ENCODE results near the gene TNF. TPM values are rescaled to one million over a fixed set of nuclear protein-coding genes. Genes with fewer than 3 reads are reported as not detected.

Gene TNF
- total RNA-seq, 4 donors from 2014 or later = 1.0 to 6.4 (median 3.3) TPM

DNA sequence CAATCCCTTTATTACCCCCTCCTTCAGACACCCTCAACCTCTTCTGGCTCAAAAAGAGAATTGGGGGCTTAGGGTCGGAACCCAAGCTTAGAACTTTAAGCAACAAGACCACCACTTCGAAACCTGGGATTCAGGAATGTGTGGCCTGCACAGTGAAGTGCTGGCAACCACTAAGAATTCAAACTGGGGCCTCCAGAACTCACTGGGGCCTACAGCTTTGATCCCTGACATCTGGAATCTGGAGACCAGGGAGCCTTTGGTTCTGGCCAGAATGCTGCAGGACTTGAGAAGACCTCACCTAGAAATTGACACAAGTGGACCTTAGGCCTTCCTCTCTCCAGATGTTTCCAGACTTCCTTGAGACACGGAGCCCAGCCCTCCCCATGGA lies 2.2 kb downstream of the TNF start:
- no peak for DNase-seq (ENCODE audit: low spot score in 2 of 2)
- Histone ChIP-seq H3K36me3 (no peaks in the 10 kb centered on the region), H3K4me1 (peaks cover 17% of the 10 kb centered on the region), H3K27me3 (no peaks in the 10 kb centered on the region), H3K4me3 (no peak overlapping the region), H3K27ac (no peak overlapping the region), H3K9me3 (no peaks in the 10 kb centered on the region)
- no peak for TF ChIP-seq POLR2AphosphoS5 (IDR thresholded peaks at IDR 0.05)
- TF ChIP-seq EP300 (IDR thresholded peaks at IDR 0.05) = no peak
- TF ChIP-seq, protein P1, sequence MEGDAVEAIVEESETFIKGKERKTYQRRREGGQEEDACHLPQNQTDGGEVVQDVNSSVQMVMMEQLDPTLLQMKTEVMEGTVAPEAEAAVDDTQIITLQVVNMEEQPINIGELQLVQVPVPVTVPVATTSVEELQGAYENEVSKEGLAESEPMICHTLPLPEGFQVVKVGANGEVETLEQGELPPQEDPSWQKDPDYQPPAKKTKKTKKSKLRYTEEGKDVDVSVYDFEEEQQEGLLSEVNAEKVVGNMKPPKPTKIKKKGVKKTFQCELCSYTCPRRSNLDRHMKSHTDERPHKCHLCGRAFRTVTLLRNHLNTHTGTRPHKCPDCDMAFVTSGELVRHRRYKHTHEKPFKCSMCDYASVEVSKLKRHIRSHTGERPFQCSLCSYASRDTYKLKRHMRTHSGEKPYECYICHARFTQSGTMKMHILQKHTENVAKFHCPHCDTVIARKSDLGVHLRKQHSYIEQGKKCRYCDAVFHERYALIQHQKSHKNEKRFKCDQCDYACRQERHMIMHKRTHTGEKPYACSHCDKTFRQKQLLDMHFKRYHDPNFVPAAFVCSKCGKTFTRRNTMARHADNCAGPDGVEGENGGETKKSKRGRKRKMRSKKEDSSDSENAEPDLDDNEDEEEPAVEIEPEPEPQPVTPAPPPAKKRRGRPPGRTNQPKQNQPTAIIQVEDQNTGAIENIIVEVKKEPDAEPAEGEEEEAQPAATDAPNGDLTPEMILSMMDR (IDR thresholded peaks at IDR 0.05) = no peak
- TF ChIP-seq POLR2A (IDR thresholded peaks at IDR 0.05) = no peak
- 78% methylated on average over 3 of the region's 3 CpGs for WGBS

DNA sequence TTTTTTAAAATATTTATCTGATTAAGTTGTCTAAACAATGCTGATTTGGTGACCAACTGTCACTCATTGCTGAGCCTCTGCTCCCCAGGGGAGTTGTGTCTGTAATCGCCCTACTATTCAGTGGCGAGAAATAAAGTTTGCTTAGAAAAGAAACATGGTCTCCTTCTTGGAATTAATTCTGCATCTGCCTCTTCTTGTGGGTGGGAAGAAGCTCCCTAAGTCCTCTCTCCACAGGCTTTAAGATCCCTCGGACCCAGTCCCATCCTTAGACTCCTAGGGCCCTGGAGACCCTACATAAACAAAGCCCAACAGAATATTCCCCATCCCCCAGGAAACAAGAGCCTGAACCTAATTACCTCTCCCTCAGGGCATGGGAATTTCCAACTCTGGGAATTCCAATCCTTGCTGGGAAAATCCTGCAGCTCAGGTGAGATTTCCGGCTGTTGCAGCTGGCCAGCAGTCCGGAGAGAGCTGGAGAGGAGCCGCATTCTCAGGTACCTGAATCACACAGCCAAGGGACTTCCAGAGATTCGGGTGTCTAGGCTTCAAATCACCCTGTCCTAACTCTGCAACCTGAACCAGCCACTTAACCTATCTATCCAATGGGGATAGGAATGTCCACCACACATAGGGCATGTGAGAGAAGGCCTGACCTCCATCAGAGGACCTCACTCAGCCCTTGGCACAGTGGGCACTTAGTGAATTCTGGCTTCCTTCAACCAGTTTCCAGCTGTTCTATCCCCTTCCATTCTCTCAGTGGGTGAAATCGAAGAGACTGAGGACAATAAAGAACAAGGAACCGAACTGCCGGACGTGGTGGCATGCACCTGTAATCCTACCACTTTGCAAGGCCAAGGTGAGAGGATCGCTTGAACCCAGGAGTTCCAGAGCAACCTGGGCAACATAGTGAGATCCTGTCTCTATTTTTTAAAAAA lies 3.1 kb downstream of the TNF start:
- no peak overlapping the region for H3K4me3 ChIP-seq
- TF ChIP-seq POLR2AphosphoS5 (IDR thresholded peaks at IDR 0.05) = no peak
- DNase-seq (ENCODE audit: low spot score in 2 of 2) = no peak
- no peaks in the 10 kb centered on the region for H3K36me3 ChIP-seq
- H3K27ac ChIP-seq = no peak overlapping the region
- no peaks in the 10 kb centered on the region for H3K9me3 ChIP-seq
- no peaks in the 10 kb centered on the region for H3K27me3 ChIP-seq
- WGBS = 78% methylated on average over 11 of the region's 12 CpGs
- peaks cover 17% of the 10 kb centered on the region for H3K4me1 ChIP-seq

DNA sequence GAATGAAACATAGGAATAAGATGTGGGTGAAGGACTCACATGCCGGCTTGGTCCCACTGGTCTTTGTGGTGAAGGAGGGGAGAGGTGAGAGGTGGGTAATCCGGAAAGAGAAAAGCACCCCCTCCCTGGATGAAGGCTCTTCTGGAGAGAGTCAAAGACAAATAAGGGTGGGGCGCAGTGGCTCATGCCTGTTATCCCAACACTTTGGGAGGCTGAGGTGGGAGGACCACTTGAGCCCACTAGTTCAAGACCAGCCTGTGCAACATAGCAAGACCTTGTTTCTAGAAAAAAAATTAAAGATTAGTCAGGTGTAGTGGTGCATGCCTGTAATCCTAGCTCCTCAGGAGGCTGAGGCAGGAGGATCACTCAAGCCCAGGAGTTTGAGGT lies 3.7 kb downstream of the TNF start:
- H3K27me3 ChIP-seq = no peaks in the 10 kb centered on the region
- no peak for DNase-seq (ENCODE audit: low spot score in 2 of 2)
- no peaks in the 10 kb centered on the region for H3K36me3 ChIP-seq
- 93% methylated on average over 3 of the region's 3 CpGs for WGBS
- H3K27ac ChIP-seq = no peak overlapping the region
- H3K4me1 ChIP-seq = peaks cover 17% of the 10 kb centered on the region
- no peaks in the 10 kb centered on the region for H3K9me3 ChIP-seq
- H3K4me3 ChIP-seq = no peak overlapping the region
- TF ChIP-seq EP300 (IDR thresholded peaks at IDR 0.05) (no peak), POLR2AphosphoS5 (IDR thresholded peaks at IDR 0.05) (no peak), POLR2A (IDR thresholded peaks at IDR 0.05) (no peak)
- TF ChIP-seq, protein P1 (IDR thresholded peaks at IDR 0.05) = no peak

DNA sequence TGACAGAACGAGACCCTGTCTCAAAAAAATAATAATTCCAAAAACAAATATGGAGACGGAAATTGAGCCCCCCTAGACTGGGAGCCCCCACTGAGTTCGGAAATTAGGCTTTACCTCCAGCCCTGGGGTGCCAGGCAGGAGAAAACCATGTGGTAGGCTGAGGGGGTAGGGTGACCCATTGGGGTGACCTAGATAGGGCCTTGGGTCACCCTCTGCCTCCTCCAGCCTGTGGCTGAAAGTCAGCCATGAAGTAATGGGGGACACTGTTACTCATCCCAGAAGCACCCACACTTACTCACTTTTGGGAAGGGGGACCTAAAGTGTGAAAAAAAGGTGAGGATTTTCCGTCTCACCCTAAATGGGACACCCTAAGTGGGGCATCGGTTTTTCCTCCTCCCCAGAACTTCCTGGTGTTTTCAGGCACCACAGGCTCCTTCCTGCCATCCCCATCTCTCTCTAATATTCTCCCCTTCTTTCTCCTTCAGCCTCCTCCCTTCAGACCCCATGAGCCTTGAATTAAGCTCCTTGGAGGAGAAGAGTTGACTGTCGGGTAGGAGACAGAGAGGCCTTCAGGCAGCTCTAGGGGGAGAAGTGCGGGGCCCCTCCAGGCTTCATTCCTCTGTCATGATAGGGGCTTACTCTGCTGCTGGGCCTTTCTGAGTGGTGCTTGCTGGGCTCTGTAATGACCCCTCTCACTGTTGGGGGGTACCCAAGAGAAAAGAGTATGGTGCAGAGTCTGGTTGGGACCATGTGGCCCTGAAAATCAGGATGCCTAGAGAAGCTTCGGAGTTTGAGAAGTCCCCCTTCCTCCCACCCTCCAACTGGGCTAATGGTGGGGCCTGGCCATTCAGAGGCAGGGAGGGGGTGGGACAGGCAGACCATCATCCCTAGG lies 4.4 kb downstream of the TNF start:
- WGBS = 90% methylated on average over 8 of the region's 8 CpGs
- Histone ChIP-seq H3K9me3 (no peaks in the 10 kb centered on the region), H3K27ac (no peak overlapping the region), H3K4me3 (no peak overlapping the region), H3K4me1 (peaks cover 17% of the 10 kb centered on the region), H3K27me3 (no peaks in the 10 kb centered on the region), H3K36me3 (no peaks in the 10 kb centered on the region)
- DNase-seq (ENCODE audit: low spot score in 2 of 2) = no peak
- TF ChIP-seq, protein P1 (IDR thresholded peaks at IDR 0.05) = no peak

DNA sequence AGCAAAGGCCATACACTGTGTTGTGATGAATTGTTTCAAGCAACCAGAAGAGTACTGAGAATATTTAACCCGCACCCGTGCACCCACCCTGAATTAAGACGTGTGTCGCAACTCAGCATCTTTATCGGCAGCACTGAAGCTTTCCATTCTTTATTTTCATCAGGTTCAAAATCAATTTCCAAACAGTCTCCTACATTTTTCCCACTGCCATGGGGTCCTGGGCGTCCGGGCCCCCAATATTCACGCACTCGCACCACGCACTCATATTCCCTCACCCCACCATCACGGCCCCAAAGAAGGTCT lies 5.0 kb downstream of the TNF start:
- TF ChIP-seq, protein P1 (IDR thresholded peaks at IDR 0.05) = no peak
- TF ChIP-seq POLR2A (IDR thresholded peaks at IDR 0.05) = no peak
- TF ChIP-seq EP300 (IDR thresholded peaks at IDR 0.05) = no peak
- no peak for TF ChIP-seq POLR2AphosphoS5 (IDR thresholded peaks at IDR 0.05)
- peak overlapping the region; percentile 62 for H3K4me3 ChIP-seq
- WGBS = 34% methylated on average over 11 of the region's 11 CpGs
- no peak for DNase-seq (ENCODE audit: low spot score in 2 of 2)
- H3K4me1 ChIP-seq = peaks cover 12% of the 10 kb centered on the region
- no peaks in the 10 kb centered on the region for H3K36me3 ChIP-seq
- no peaks in the 10 kb centered on the region for H3K27me3 ChIP-seq
- no peak overlapping the region for H3K27ac ChIP-seq
- no peaks in the 10 kb centered on the region for H3K9me3 ChIP-seq
